HL-60 (cell line): ENCODE data around the gene DIAPH2.

Experiments
- DNase-seq, 2 experiments: peaks; one replicate each; pipeline ENCODE4 v3.0.0-alpha.2; 2010 to 2020; ENCODE audit warnings: low read depth in 1 of 2, low spot score in 1 of 2
- H3K27ac ChIP-seq: fragments of 250-450 bp; sonication (Bioruptor Pico); replicated peaks from 2 replicates; pipeline ENCODE4 v1.5.1; 2020; ENCODE audit warnings: mild to moderate bottlenecking, moderate library complexity
- H3K27me3 ChIP-seq: fragments of 250-450 bp; sonication (Bioruptor Pico); 2 replicates; pipeline ENCODE4 v1.5.1; 2021; ENCODE audit warnings: mild to moderate bottlenecking, moderate library complexity; ENCODE audit not compliant: insufficient read depth, poor library complexity, severe bottlenecking
- H3K4me3 ChIP-seq: replicated peaks from 2 replicates; pipeline ENCODE4 v1.5.1; 2011; ENCODE audit warnings: mild to moderate bottlenecking, control low read depth, low read length; ENCODE audit not compliant: insufficient read depth
- GABPA ChIP-seq: IDR thresholded peaks from 2 replicates; pipeline ENCODE4 v1.6.1; 2012; ENCODE audit warnings: low read depth
- POLR2AphosphoS5 ChIP-seq: IDR thresholded peaks from 2 replicates; pipeline ENCODE4 v1.6.1; 2012; ENCODE audit warnings: low read depth
- SPI1 ChIP-seq: IDR thresholded peaks from 2 replicates; pipeline ENCODE4 v1.6.1; 2012; ENCODE audit warnings: low read depth, mild to moderate bottlenecking, borderline replicate concordance
- TF ChIP-seq, protein P1 (sequence below): IDR thresholded peaks from 2 replicates; pipeline ENCODE4 v1.6.1; 2012; ENCODE audit warnings: low read depth; ENCODE audit not compliant: insufficient replicate concordance
- TF ChIP-seq, protein P2 (sequence below): IDR thresholded peaks from one replicate; pipeline ENCODE4 v1.5.1; 2011; ENCODE audit warnings: low read length, control low read depth, inconsistent platforms; ENCODE audit not compliant: insufficient read depth

Gene DIAPH2

DNA sequence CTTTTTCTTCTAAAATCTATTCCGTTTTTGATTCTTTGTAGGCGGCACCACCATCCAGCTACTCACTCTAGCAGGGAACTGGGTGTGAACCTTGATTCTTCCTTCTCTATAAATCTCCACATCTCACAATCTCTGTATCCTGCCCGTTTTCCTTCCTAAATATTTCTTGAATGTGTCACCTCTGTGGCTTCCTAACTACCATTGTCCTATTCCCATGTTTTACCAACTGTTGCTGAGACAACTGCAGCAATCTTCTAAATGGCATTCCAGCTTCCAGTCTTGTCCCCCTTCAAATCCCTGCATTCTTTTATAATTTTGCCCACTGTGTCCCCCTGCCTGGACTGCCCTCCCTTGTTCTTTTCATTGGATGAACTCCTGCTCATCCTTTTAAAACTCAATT lies 840.4 kb downstream of the DIAPH2 start:
- no peak for DNase-seq
- Histone ChIP-seq H3K27me3 (no peaks in the 10 kb centered on the region), H3K27ac (no peak overlapping the region), H3K4me3 (no peak overlapping the region)
- TF ChIP-seq GABPA: no peak
- TF ChIP-seq POLR2AphosphoS5: no peak
- TF ChIP-seq, protein P1, sequence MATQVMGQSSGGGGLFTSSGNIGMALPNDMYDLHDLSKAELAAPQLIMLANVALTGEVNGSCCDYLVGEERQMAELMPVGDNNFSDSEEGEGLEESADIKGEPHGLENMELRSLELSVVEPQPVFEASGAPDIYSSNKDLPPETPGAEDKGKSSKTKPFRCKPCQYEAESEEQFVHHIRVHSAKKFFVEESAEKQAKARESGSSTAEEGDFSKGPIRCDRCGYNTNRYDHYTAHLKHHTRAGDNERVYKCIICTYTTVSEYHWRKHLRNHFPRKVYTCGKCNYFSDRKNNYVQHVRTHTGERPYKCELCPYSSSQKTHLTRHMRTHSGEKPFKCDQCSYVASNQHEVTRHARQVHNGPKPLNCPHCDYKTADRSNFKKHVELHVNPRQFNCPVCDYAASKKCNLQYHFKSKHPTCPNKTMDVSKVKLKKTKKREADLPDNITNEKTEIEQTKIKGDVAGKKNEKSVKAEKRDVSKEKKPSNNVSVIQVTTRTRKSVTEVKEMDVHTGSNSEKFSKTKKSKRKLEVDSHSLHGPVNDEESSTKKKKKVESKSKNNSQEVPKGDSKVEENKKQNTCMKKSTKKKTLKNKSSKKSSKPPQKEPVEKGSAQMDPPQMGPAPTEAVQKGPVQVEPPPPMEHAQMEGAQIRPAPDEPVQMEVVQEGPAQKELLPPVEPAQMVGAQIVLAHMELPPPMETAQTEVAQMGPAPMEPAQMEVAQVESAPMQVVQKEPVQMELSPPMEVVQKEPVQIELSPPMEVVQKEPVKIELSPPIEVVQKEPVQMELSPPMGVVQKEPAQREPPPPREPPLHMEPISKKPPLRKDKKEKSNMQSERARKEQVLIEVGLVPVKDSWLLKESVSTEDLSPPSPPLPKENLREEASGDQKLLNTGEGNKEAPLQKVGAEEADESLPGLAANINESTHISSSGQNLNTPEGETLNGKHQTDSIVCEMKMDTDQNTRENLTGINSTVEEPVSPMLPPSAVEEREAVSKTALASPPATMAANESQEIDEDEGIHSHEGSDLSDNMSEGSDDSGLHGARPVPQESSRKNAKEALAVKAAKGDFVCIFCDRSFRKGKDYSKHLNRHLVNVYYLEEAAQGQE: no peak
- TF ChIP-seq, protein P2, sequence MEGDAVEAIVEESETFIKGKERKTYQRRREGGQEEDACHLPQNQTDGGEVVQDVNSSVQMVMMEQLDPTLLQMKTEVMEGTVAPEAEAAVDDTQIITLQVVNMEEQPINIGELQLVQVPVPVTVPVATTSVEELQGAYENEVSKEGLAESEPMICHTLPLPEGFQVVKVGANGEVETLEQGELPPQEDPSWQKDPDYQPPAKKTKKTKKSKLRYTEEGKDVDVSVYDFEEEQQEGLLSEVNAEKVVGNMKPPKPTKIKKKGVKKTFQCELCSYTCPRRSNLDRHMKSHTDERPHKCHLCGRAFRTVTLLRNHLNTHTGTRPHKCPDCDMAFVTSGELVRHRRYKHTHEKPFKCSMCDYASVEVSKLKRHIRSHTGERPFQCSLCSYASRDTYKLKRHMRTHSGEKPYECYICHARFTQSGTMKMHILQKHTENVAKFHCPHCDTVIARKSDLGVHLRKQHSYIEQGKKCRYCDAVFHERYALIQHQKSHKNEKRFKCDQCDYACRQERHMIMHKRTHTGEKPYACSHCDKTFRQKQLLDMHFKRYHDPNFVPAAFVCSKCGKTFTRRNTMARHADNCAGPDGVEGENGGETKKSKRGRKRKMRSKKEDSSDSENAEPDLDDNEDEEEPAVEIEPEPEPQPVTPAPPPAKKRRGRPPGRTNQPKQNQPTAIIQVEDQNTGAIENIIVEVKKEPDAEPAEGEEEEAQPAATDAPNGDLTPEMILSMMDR: no peak
- no peak for TF ChIP-seq SPI1

- Histone ChIP-seq H3K27me3 (no peaks in the 10 kb centered on the region), H3K4me3 (no peak overlapping the region), H3K27ac (no peak overlapping the region)
- TF ChIP-seq POLR2AphosphoS5 (no peak), SPI1 (no peak), GABPA (no peak)
- TF ChIP-seq, protein P1: no peak
- TF ChIP-seq, protein P2: no peak
- DNase-seq: no peak
Measured at GRCh38 chrX:97525981-97526380, 841.3 kb downstream of the DIAPH2 start.

DNA sequence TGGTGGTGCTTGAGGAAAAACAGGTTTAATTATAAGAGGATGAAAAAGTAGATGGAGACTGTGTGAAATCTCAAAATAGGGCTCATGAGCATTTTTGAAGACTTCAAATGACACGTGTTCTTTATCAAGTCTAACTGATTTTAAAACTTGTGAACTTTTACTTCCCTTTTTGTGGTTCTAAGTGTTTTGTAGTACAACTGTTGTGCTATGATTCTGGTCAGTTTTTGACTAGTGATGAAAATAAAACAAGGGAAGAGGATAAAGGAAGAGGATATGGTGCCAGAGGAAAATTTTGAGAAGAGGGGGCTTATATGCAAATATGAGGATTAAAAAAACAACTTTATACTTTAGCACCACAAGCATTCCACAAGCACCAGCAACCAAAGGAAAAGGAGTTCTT lies 843.1 kb downstream of the DIAPH2 start:
- DNase-seq: no peak
- no peak overlapping the region for H3K27ac ChIP-seq
- TF ChIP-seq GABPA (no peak), SPI1 (no peak), POLR2AphosphoS5 (no peak)
- TF ChIP-seq, protein P1: no peak
- TF ChIP-seq, protein P2: no peak
- no peak overlapping the region for H3K4me3 ChIP-seq
- no peaks in the 10 kb centered on the region for H3K27me3 ChIP-seq
